H9 (cell line): ENCODE measurements around the gene TECPR2. TPM values are rescaled to one million over a fixed set of nuclear protein-coding genes. Genes with fewer than 3 reads are reported as not detected.

Source experiments
- DNase-seq: peaks from one replicate; pipeline ENCODE4 v3.0.0-alpha.2; 2017
- H2AFZ ChIP-seq: one replicate; pipeline ENCODE4 v1.6.1; 2013; ENCODE audit warnings: mild to moderate bottlenecking, low read length, control low read depth, moderate library complexity
- H2AK5ac ChIP-seq: 2 replicates; pipeline ENCODE4 v1.6.1; 2013; ENCODE audit warnings: low read length, control low read depth, mixed read lengths; ENCODE audit not compliant: insufficient read length
- H2BK120ac ChIP-seq: one replicate; pipeline ENCODE4 v1.6.1; 2013; ENCODE audit warnings: low read depth, mild to moderate bottlenecking, low read length, control low read depth, inconsistent platforms; ENCODE audit not compliant: poor library complexity, severe bottlenecking
- H2BK12ac ChIP-seq: 2 replicates; pipeline ENCODE4 v1.6.1; 2013; ENCODE audit warnings: low read length, control low read depth, mixed read lengths, low read depth; ENCODE audit not compliant: insufficient read length
- H2BK15ac ChIP-seq: 2 replicates; pipeline ENCODE4 v1.6.1; 2013; ENCODE audit warnings: low read depth, low read length, control low read depth
- H2BK20ac ChIP-seq: one replicate; pipeline ENCODE4 v1.6.1; 2013; ENCODE audit warnings: low read depth, mild to moderate bottlenecking, low read length, control low read depth, inconsistent platforms; ENCODE audit not compliant: poor library complexity, severe bottlenecking
- H2BK5ac ChIP-seq: 2 replicates; pipeline ENCODE4 v1.6.1; 2013; ENCODE audit warnings: low read length, control low read depth, mixed read lengths; ENCODE audit not compliant: insufficient read length
- H3K14ac ChIP-seq: 2 replicates; pipeline ENCODE4 v1.6.1; 2013; ENCODE audit warnings: low read length, control low read depth; ENCODE audit not compliant: insufficient read depth
- H3K18ac ChIP-seq: 2 replicates; pipeline ENCODE4 v1.6.1; 2013; ENCODE audit warnings: low read depth, mild to moderate bottlenecking, mixed read lengths, low read length, control low read depth; ENCODE audit not compliant: insufficient read length
- H3K23ac ChIP-seq: 2 replicates; pipeline ENCODE4 v1.6.1; 2013; ENCODE audit warnings: low read length, control low read depth, mixed read lengths, low read depth; ENCODE audit not compliant: insufficient read length
- H3K23me2 ChIP-seq: 2 replicates; pipeline ENCODE4 v1.6.1; 2013; ENCODE audit warnings: low read depth, mild to moderate bottlenecking, mixed read lengths, low read length, control low read depth; ENCODE audit not compliant: insufficient read length, poor library complexity, severe bottlenecking
- H3K27ac ChIP-seq: 2 replicates; pipeline ENCODE4 v1.5.1; 2013; ENCODE audit warnings: low read length, control low read depth, mixed read lengths, low read depth; ENCODE audit not compliant: insufficient read length
- H3K27me3 ChIP-seq: 2 replicates; pipeline ENCODE4 v1.6.1; 2013; ENCODE audit warnings: low read length, control low read depth, inconsistent platforms; ENCODE audit not compliant: insufficient read depth
- H3K4ac ChIP-seq: 2 replicates; pipeline ENCODE4 v1.6.1; 2013; ENCODE audit warnings: low read depth, mild to moderate bottlenecking, control low read depth, inconsistent platforms, low read length, moderate library complexity
- H3K4me1 ChIP-seq: 2 replicates; pipeline ENCODE4 v1.6.1; 2013; ENCODE audit warnings: low read length, control low read depth, inconsistent platforms; ENCODE audit not compliant: insufficient read depth
- H3K4me2 ChIP-seq: 2 replicates; pipeline ENCODE4 v1.6.1; 2013; ENCODE audit warnings: low read length, control low read depth, mixed read lengths; ENCODE audit not compliant: insufficient read length, insufficient read depth
- H3K56ac ChIP-seq: 2 replicates; pipeline ENCODE4 v1.6.1; 2013; ENCODE audit warnings: low read depth, mild to moderate bottlenecking, mixed read lengths, low read length, control low read depth; ENCODE audit not compliant: insufficient read length
- H3K79me1 ChIP-seq: 2 replicates; pipeline ENCODE4 v1.6.1; 2013; ENCODE audit warnings: low read depth, mild to moderate bottlenecking, moderate library complexity, low read length, control low read depth, inconsistent platforms; ENCODE audit not compliant: insufficient read depth, poor library complexity, severe bottlenecking
- H3K79me2 ChIP-seq: 2 replicates; pipeline ENCODE4 v1.6.1; 2013; ENCODE audit warnings: low read length, control low read depth, inconsistent platforms; ENCODE audit not compliant: insufficient read depth
- H3K9ac ChIP-seq: 2 replicates; pipeline ENCODE4 v1.6.1; 2013; ENCODE audit warnings: low read length, control low read depth, mixed read lengths; ENCODE audit not compliant: insufficient read length; ENCODE audit errors: extremely low read depth
- H3K9me3 ChIP-seq: one replicate; pipeline ENCODE4 v1.6.1; 2013; ENCODE audit warnings: low read depth, low read length, inconsistent platforms; ENCODE audit not compliant: control insufficient read depth
- H3T11ph ChIP-seq: one replicate; pipeline ENCODE4 v1.6.1; 2013; ENCODE audit warnings: mild to moderate bottlenecking, low read length, control low read depth, inconsistent platforms
- H4K20me1 ChIP-seq: one replicate; pipeline ENCODE4 v1.6.1; 2013; ENCODE audit not compliant: control insufficient read depth, insufficient read length, insufficient read depth
- H4K5ac ChIP-seq: 2 replicates; pipeline ENCODE4 v1.6.1; 2013; ENCODE audit warnings: low read depth, mild to moderate bottlenecking, mixed read lengths, low read length, control low read depth; ENCODE audit not compliant: insufficient read length
- H4K8ac ChIP-seq: replicated peaks from 2 replicates; pipeline ENCODE4 v1.6.1; 2013; ENCODE audit warnings: low read length, control low read depth, mixed read lengths, low read depth; ENCODE audit not compliant: insufficient read length
- H4K91ac ChIP-seq: 2 replicates; pipeline ENCODE4 v1.6.1; 2013; ENCODE audit warnings: low read depth, mild to moderate bottlenecking, moderate library complexity, mixed read lengths, low read length, control low read depth; ENCODE audit not compliant: insufficient read length
- H3K27ac Mint-ChIP-seq, 3 experiments: 2 replicates in 2 of 3; 3 replicates in 1 of 3; pipeline ENCODE4 v1.8.0; 2020 to 2021; ENCODE audit warnings: mixed read lengths in 3 of 3, mild to moderate bottlenecking in 1 of 3, moderate library complexity in 1 of 3
- H3K27me3 Mint-ChIP-seq: 2 replicates; pipeline ENCODE4 v1.8.0; 2021; ENCODE audit warnings: low read depth, mild to moderate bottlenecking, moderate library complexity, mixed read lengths
- H3K36me3 Mint-ChIP-seq, 3 experiments: 2 replicates in 2 of 3; 3 replicates in 1 of 3; pipeline ENCODE4 v1.8.0; 2020 to 2021; ENCODE audit warnings: low read depth in 3 of 3, mixed read lengths in 3 of 3; ENCODE audit not compliant: insufficient read depth in 1 of 3
- H3K4me1 Mint-ChIP-seq, 2 experiments: 2 replicates each; pipeline ENCODE4 v1.8.0; 2020; ENCODE audit warnings: mixed read lengths in 2 of 2
- H3K4me3 Mint-ChIP-seq, 2 experiments: 2 replicates in 1 of 2; 3 replicates in 1 of 2; pipeline ENCODE4 v1.8.0; 2020 to 2021; ENCODE audit warnings: mild to moderate bottlenecking in 2 of 2, mixed read lengths in 2 of 2, moderate library complexity in 1 of 2
- H3K9me3 Mint-ChIP-seq, 2 experiments: 2 replicates in 1 of 2; 3 replicates in 1 of 2; pipeline ENCODE4 v1.8.0; 2020; ENCODE audit warnings: mild to moderate bottlenecking in 2 of 2, mixed read lengths in 2 of 2, moderate library complexity in 1 of 2
- WGBS: extraction: QIAGEN DNeasy Blood & Tissue Kit; methylation state at CpG from one replicate; pipeline ENCODE4 v1.1.7; 2013; ENCODE audit warnings: missing lambda C conversion rate, low lambda C conversion rate, mixed read lengths; ENCODE audit not compliant: insufficient read length; ENCODE audit errors: extremely low coverage; 5-methylcytosine and 5-hydroxymethylcytosine counted together
- total RNA-seq: library from RNA; stranded (reverse); gene quantifications from 2 replicates; pipeline ENCODE4 v1.2.1, GENCODE V29; 2021
- TF ChIP-seq, protein P1 (sequence below): fragments of 200-600 bp; sonication (generic); conservative IDR thresholded peaks from 3 replicates; pipeline ENCODE4 v1.8.0; 2021; ENCODE audit warnings: antibody characterized with exemption, mild to moderate bottlenecking

The TECPR2 gene
- total RNA-seq, 1 experiment from 2014 or later = 15.4 TPM

GRCh38 chr14:102501751-102502315 lies 139.1 kb downstream of the TECPR2 start:
- no CpG with 5 or more reads among the region's 20 CpGs for WGBS
- H3K27ac Mint-ChIP-seq = peak overlapping the region in 2 of 3 experiments; percentile 5 to 27; a peak in 4 of 7 replicates
- H3K4me1 Mint-ChIP-seq = peaks cover 0 to 3% of the 10 kb centered on the region in 2 experiments; a peak in 1 of 4 replicates
- DNase-seq = peak; percentile 47
- Histone ChIP-seq H3K18ac (no peak overlapping the region), H3K4me1 (no peaks in the 10 kb centered on the region), H3K27me3 (no peaks in the 10 kb centered on the region), H3K27ac (no peak overlapping the region), H2BK120ac (no peak overlapping the region), H3K79me1 (no peaks in the 10 kb centered on the region), H3K4ac (no peak overlapping the region), H4K5ac (no peak overlapping the region), H3T11ph (no peak overlapping the region), H3K79me2 (no peaks in the 10 kb centered on the region), H2BK12ac (no peak overlapping the region), H2AK5ac (no peak overlapping the region), H2BK20ac (no peak overlapping the region), H2BK5ac (no peak overlapping the region), H3K56ac (no peak overlapping the region), H3K14ac (no peak overlapping the region), H3K4me2 (no peak overlapping the region), H3K23ac (no peak overlapping the region), H3K23me2 (no peaks in the 10 kb centered on the region), H4K91ac (no peak overlapping the region), H3K9me3 (no peaks in the 10 kb centered on the region), H3K9ac (no peak overlapping the region), H4K8ac (no peak overlapping the region), H2AFZ (no peak overlapping the region), H4K20me1 (no peaks in the 10 kb centered on the region), H2BK15ac (no peak overlapping the region)
- H3K36me3 Mint-ChIP-seq = peaks cover 7 to 18% (median 11%) of the 10 kb centered on the region in 3 experiments; a peak in 6 of 7 replicates
- peaks cover 1% of the 10 kb centered on the region; the same call in 1 of the 2 replicates for H3K27me3 Mint-ChIP-seq
- TF ChIP-seq, protein P1, sequence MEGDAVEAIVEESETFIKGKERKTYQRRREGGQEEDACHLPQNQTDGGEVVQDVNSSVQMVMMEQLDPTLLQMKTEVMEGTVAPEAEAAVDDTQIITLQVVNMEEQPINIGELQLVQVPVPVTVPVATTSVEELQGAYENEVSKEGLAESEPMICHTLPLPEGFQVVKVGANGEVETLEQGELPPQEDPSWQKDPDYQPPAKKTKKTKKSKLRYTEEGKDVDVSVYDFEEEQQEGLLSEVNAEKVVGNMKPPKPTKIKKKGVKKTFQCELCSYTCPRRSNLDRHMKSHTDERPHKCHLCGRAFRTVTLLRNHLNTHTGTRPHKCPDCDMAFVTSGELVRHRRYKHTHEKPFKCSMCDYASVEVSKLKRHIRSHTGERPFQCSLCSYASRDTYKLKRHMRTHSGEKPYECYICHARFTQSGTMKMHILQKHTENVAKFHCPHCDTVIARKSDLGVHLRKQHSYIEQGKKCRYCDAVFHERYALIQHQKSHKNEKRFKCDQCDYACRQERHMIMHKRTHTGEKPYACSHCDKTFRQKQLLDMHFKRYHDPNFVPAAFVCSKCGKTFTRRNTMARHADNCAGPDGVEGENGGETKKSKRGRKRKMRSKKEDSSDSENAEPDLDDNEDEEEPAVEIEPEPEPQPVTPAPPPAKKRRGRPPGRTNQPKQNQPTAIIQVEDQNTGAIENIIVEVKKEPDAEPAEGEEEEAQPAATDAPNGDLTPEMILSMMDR = peak; percentile 64
- H3K4me3 Mint-ChIP-seq = no peak overlapping the region
- no peaks in the 10 kb centered on the region for H3K9me3 Mint-ChIP-seq
